AG09319 (cell line): Measurements from ENCODE around the gene CLECL1.
"Not testable (repeated sequence)": the region's sequence is repeated elsewhere in the genome, so short reads cannot be mapped to it uniquely, and the experiment has no call there.

Experiments
- DNase-seq: peaks from one replicate; pipeline ENCODE4 v3.0.0-alpha.2; 2010; ENCODE audit warnings: low read depth; ENCODE audit errors: extremely low read depth
- TF ChIP-seq, protein P1 (sequence below): IDR thresholded peaks from 2 replicates; pipeline ENCODE4 v1.5.1; 2011; ENCODE audit warnings: low read depth, mild to moderate bottlenecking, inconsistent platforms, low read length, moderate library complexity

Gene CLECL1

DNA sequence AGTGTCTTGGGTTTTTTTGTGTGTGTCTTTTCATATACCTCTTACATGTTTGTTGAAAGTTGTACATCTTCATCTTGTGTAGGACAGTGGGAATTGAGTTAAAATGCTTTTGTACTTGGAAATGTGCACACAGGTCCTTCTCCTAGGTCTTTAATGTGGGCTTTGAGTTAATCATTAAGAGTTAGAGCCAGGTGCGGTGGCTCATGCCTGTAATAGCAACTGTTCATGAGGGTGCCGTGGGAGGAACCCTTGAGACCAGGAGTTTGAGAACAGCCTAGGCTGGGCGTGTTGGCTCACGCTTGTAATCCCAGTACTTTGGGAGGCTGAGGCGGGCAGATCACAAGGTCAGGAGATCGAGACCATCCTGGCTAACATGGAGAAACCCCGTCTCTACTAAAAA is 13.9 kb downstream of the CLECL1 start:
- TF ChIP-seq, protein P1, sequence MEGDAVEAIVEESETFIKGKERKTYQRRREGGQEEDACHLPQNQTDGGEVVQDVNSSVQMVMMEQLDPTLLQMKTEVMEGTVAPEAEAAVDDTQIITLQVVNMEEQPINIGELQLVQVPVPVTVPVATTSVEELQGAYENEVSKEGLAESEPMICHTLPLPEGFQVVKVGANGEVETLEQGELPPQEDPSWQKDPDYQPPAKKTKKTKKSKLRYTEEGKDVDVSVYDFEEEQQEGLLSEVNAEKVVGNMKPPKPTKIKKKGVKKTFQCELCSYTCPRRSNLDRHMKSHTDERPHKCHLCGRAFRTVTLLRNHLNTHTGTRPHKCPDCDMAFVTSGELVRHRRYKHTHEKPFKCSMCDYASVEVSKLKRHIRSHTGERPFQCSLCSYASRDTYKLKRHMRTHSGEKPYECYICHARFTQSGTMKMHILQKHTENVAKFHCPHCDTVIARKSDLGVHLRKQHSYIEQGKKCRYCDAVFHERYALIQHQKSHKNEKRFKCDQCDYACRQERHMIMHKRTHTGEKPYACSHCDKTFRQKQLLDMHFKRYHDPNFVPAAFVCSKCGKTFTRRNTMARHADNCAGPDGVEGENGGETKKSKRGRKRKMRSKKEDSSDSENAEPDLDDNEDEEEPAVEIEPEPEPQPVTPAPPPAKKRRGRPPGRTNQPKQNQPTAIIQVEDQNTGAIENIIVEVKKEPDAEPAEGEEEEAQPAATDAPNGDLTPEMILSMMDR = no peak
- DNase-seq = no peak

DNA sequence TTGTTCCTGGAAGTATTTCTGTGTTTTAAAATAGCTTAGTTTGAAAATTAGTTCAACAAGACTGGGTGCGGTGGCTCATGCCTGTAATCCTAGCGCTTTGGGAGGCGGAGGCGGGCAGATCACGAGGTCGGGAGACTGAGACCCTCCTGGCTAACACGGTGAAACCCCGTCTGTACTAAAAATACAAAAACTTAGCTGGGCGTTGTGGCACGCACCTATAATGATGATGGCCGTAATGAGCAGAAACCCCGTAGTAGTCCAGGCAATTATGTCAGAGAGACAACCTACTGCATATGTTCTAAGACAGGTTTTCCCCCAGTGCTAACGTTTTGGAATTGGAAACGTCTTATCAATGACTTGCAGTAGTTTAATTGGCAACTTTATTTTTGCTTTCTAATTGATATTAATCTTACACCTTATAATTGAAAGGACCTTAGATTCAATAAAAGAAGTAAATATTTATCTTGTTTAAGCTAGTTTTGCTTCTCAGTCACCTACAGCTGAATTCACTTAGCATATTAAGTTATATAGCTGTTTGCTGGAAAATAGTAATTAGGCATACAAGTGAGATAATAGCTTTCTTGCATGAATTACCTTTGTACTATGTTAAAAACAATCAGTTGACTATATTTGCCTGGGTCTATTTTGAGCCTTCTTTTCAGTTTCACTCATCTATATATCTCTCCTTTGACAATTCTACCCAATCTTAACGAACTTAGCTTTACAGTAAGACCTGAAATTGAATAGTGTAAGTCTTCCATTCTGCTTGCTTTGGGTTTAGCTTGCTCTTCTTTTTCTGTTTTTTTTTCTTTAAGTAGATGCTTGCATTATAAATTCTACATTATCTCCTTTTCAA is 15.6 kb downstream of the CLECL1 start:
- TF ChIP-seq, protein P1 = no peak
- no peak for DNase-seq

DNA sequence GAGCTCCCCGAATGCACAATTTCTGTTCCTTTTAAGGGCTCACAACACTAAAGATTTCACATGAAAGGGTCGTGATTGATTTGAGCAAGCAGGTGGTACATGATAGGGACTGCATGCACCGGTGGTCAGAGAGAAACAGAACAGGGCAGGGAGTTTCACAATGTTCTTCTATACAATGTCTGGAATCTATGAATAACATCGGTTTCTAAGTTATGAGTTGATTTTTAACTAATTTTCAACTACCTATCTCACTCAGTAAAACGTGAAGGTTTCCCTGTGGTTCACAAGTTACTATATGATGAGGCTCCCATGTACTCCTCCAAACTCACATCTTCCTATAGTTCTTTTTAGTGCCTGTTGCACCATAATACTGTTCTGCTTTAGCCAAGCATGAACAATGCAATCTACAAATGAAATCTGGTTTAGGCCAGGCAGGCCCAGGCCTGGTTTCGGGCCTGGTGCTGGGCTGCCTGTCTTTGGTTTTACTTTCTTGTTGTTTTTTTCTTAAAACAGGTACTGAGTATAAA is 19.8 kb downstream of the CLECL1 start:
- not testable (repeated sequence) for DNase-seq

DNA sequence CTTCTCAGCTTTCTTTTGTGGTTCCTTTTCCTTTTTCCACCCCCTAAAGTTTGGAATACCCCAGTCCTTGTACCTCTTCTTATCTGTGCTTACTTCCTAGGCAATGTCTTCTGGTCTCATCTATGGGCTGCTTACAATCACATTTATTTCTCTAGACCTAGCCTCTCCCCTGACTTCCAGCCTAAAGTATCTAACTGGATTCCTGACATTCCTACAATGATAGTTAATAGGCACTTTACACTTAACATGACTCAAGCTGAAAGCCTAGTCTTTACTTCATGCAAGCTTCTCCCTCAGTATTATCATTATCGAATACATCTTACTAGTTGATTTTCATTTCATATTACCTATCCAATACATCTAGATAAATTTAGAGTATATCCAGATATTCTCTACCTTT is 21.2 kb downstream of the CLECL1 start:
- DNase-seq = no peak
- TF ChIP-seq, protein P1 = no peak

DNA sequence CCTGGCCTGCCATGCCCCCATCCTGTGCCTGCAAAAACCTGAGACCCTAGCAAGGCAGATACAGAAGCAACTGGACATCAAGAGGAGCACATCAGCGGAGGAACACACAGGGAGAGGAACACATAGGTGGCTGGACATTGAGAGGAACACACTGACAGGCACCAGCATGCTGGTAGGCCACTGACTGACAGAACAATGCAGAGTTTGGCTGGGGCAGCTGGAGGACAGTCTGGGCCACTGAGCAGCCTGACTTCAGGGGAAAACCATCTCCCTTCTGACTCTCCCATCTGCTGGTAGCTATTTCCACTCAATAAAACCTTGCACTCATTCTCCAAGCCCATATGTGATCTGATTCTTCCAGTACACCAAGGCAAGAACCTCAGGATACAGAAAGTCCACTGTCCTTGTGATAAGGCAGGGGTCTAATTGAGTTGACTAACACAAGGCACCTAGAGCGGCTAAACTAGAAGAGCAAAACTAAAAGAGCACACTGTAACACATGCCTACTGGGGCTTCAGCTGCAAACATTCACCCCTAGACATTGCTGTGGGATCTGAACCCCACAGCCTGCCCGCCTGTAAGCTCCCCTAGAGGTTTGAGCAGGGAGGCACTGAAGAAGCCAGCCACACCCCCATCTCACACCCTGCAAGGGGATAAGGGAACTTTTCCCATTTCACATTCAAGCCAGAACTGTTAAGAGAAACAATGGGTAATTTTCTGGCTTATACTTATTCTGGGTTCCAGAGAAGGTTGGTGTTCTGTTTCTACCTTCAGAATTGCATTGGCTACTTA is 22.1 kb downstream of the CLECL1 start:
- TF ChIP-seq, protein P1 = no peak
- no peak for DNase-seq

DNA sequence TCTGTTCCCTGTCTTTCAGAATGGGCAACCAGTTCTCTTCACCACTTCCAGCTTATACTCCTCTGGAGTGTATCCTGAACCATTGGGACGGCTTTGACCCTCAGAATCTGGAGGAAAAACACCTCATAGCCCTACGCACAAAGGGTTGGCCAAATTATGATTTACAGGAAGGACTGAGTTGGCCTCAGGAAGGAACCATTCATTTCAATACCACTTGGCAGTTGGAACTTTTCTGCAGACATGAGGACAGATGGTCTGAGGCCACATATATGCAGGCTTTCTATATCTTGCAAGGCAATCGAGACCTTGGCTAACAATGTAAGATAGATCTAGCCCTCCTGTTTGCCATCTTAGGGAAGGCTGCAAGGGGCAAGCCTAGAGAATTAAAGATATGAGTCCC is 24.0 kb downstream of the CLECL1 start:
- no peak for DNase-seq
- TF ChIP-seq, protein P1 = no peak

DNA sequence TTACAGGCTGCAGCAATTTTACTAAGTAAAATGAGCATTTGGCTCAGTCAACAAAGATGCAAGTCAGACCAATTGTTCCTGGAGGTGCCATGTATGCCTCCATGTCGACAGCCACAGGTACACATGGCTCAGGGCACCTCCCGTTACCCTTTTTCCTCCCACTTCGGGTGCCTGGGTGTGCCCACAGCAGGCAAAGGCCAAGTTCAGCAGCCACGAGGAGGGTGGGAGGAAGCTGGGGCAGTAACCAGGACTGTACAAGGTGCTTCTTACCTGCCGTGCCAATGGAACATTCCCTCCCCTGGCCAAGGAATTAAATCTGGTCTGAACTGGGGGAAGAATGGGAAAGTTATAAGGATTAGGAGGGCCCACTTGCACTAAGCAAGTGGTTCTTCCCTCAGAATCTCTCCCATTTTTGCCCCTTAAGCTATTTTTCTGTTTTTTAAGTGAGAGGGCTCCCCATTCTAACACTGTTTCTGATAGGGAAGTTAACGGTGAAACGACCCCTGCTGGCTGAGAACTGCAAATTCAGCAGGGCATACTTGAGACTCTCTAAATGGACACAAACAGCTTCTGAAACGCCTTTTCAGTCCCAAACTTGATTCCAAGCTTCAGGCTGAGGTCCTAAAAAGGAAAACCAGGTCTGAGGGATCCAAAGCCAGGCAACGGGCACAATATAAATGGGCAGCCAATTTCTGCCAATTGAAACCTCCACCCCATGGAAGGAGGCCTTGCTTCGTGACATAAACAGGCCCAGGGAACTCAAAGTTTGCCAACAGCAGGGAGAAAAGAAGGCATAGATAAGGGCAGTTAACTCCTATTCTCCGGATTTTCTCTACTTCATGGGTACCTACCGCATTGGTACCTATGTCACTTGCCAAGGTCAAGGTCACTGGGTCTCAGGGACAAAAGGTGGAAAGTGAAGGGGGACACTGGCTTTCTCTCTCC is 24.8 kb downstream of the CLECL1 start:
- peak; percentile 24 for DNase-seq
- TF ChIP-seq, protein P1 = peak; percentile 80
